ENCODE results near the gene HES5. TPM values are rescaled to one million over a fixed set of nuclear protein-coding genes. Genes with fewer than 3 reads are reported as not detected.

Gene HES5
- total and polyA plus RNA-seq, 2 of the 4 experiments (the other 2 are of a cell fraction): not detected

- ChIA-PET CTCF (no interaction called here), POLR2A (ENCODE audit: unreplicated experiment) (no interaction called here)
- Histone ChIP-seq H2AFZ (replicated peaks; ENCODE audit: low read length, poor library complexity) (no peak overlapping the region), H3K27me3 (ENCODE audit: control insufficient read depth, insufficient read depth, low read length) (peaks cover 12% of the 10 kb centered on the region; the same call in 1 of the 2 replicates), H2BK5ac (ENCODE audit: low read depth, low read length, poor library complexity, severe bottlenecking) (no peak overlapping the region), H4K8ac (ENCODE audit: low read depth in 2 of 2, low read length in 2 of 2) (no peak overlapping the region), H3K9me1 (ENCODE audit: insufficient read depth, low read length) (no peaks in the 10 kb centered on the region), H3K9me3 (ENCODE audit: control insufficient read depth, insufficient read depth, low read length) (no peaks in the 10 kb centered on the region), H2AK5ac (ENCODE audit: low read depth, low read length) (no peak overlapping the region), H3K4me2 (ENCODE audit: low read depth, low read length) (no peak overlapping the region), H3K4me1 (ENCODE audit: control insufficient read depth, insufficient read depth, low read length) (peaks cover 2% of the 10 kb centered on the region; the same call in 1 of the 2 replicates), H3K18ac (ENCODE audit: low read depth, low read length) (no peak overlapping the region), H2BK15ac (ENCODE audit: low read depth, low read length) (no peak overlapping the region), H2BK120ac (ENCODE audit: low read depth, low read length) (no peak overlapping the region), H3K79me1 (ENCODE audit: low read depth in 1 of 2, low read length in 2 of 2) (no peaks in the 10 kb centered on the region), H3K9ac (ENCODE audit: low read depth, low read length) (no peak overlapping the region), H3K27ac (ENCODE audit: insufficient read depth, low read length) (no peak overlapping the region), H3K4me3 (ENCODE audit: insufficient read depth, low read depth, low read length) (no peak overlapping the region), H4K91ac (ENCODE audit: insufficient read depth, low read depth, low read length) (no peak overlapping the region), H4K20me1 (ENCODE audit: insufficient read depth, low read length) (peaks cover 3% of the 10 kb centered on the region; the same call in 1 of the 2 replicates), H4K5ac (ENCODE audit: low read depth, low read length) (no peak overlapping the region), H2BK20ac (ENCODE audit: low read depth, low read length) (no peak overlapping the region), H3K56ac (ENCODE audit: extremely low read depth, insufficient read depth, low read length) (no peak overlapping the region), H3K4ac (ENCODE audit: low read depth, low read length) (no peak overlapping the region), H3K14ac (replicated peaks; ENCODE audit: low read depth, low read length) (no peak overlapping the region), H3K36me3 (ENCODE audit: control insufficient read depth, insufficient read depth, low read length) (peaks cover 8% of the 10 kb centered on the region), H3K23ac (ENCODE audit: low read depth, low read length) (no peak overlapping the region), H2AK9ac (replicated peaks; ENCODE audit: low read depth, low read length, poor library complexity) (no peak overlapping the region)
- WGBS, 2 experiments (ENCODE audit: extremely low coverage in 2 of 2, insufficient read length in 1 of 2): 67% methylated on average over 19 of the region's 36 CpGs; no CpG with 5 or more reads in 1 of the 2 experiments
- ATAC-seq (ENCODE audit: low read depth) (peak; percentile 18), DNase-seq (no peak)
- no peak for TF ChIP-seq CEBPB (IDR thresholded peaks at IDR 0.05; ENCODE audit: low read depth, low read length)
- TF ChIP-seq ELK1 (IDR thresholded peaks at IDR 0.05; ENCODE audit: borderline replicate concordance, low read depth, low read length): no peak
- no peak for TF ChIP-seq MXI1 (IDR thresholded peaks at IDR 0.05; ENCODE audit: borderline replicate concordance, low read depth, low read length)
- TF ChIP-seq NFE2L2 (IDR thresholded peaks at IDR 0.05; ENCODE audit: low read depth, low read length): no peak
- TF ChIP-seq SMC3 (IDR thresholded peaks at IDR 0.05; ENCODE audit: low read depth, low read length): no peak
- TF ChIP-seq BHLHE40 (IDR thresholded peaks at IDR 0.05; ENCODE audit: low read depth, low read length): no peak
- no peak for TF ChIP-seq POLR2A (IDR thresholded peaks at IDR 0.05; ENCODE audit: low read depth, low read length)
- no peak for TF ChIP-seq USF2 (IDR thresholded peaks at IDR 0.05; ENCODE audit: low read depth, low read length)
- TF ChIP-seq MAZ (IDR thresholded peaks at IDR 0.05; ENCODE audit: borderline replicate concordance, low read depth, low read length): no peak
- no peak for TF ChIP-seq MAFK (IDR thresholded peaks at IDR 0.05; ENCODE audit: low read depth, low read length)
- TF ChIP-seq CTCF (conservative IDR thresholded peaks at IDR 0.05; ENCODE audit: low read depth, low read length): no peak
- TF ChIP-seq RCOR1 (IDR thresholded peaks at IDR 0.05; ENCODE audit: insufficient replicate concordance, low read length): no peak
- TF ChIP-seq CHD1 (IDR thresholded peaks at IDR 0.05; ENCODE audit: low read depth, low read length): no peak
- no peak for TF ChIP-seq RFX5 (IDR thresholded peaks at IDR 0.05; ENCODE audit: low read depth, low read length)
- no peak for TF ChIP-seq FOS (IDR thresholded peaks at IDR 0.05; ENCODE audit: low read depth, low read length)
- TF ChIP-seq RAD21 (IDR thresholded peaks at IDR 0.05; ENCODE audit: low read length): no peak
- no TSS peak for BruUV-seq (replicated peaks)
- intact Hi-C loops (cut with micrococcal nuclease) (no loop called here), dilution Hi-C loops (cut with HindIII; ENCODE audit: low sequenced_read_pairs, unreplicated experiment) (no loop called here), in situ Hi-C loops (cut with MboI; ENCODE audit: low sequenced_read_pairs) (no loop called here)
Measured at GRCh38 chr1:2504225-2504948, 25.7 kb downstream of the HES5 start.
